ENCODE measurements around the gene RIPOR2.
"Not testable (repeated sequence)": the region's sequence is repeated elsewhere in the genome, so short reads cannot be mapped to it uniquely, and the experiment has no call there.

The RIPOR2 gene

DNA sequence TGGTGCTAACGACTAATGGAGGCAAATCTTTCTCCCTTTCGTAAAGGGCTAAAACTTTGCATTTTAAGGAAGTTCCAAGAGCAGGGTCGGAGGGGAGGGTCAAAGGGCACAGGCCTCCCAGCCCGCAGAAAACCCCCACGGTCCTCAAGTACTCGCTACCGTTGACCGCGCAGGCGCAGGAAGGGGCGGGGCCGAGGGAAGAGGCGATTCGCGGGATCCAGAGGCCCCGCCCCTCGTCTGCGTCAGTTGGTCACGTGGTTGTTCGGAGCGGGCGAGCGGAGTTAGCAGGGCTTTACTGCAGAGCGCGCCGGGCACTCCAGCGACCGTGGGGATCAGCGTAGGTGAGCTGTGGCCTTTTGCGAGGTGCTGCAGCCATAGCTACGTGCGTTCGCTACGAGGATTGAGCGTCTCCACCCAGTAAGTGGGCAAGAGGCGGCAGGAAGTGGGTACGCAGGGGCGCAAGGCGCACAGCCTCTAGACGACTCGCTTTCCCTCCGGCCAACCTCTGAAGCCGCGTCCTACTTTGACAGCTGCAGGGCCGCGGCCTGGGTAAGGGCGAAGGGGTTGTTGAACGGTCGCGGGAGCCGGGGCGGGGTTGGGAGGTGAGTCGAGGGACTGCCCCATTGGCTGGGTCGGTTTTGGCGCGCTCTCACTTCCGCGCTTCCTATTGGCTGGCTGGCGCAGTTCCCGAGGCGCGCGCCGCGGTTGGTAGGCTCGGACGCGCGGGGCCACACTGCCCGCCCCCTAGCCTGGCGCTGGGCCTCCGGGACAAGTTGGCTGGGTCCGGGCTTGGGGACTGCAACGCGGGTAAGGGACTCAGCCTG, 160.9 kb downstream of the RIPOR2 start, which contains the start of gene GMNN:
Gene GMNN, plus strand, starts transcription at position 242 of the 824 bp plus-strand sequence. CDS start 2,310 bp downstream, outside the sequence.
- peak within 1 kb of the TSS; percentile 100 for H3K4me3 Mint-ChIP-seq
- H3K4me1 Mint-ChIP-seq, result peaks cover 20% of the 10 kb centered on the region
- TF ChIP-seq CTCF (IDR thresholded peaks at IDR 0.05; ENCODE audit: unreplicated experiment in 3 of 3), result no peak
- H3K27ac Mint-ChIP-seq, result peak within 1 kb of the TSS; percentile 95 to 99 (median 99)
- no peaks in the 10 kb centered on the region for H3K27me3 Mint-ChIP-seq (ENCODE audit: low read depth)
- no peaks in the 10 kb centered on the region for H3K9me3 Mint-ChIP-seq
- peaks cover 4% of the 10 kb centered on the region for H3K36me3 Mint-ChIP-seq (ENCODE audit: low read depth)

DNA sequence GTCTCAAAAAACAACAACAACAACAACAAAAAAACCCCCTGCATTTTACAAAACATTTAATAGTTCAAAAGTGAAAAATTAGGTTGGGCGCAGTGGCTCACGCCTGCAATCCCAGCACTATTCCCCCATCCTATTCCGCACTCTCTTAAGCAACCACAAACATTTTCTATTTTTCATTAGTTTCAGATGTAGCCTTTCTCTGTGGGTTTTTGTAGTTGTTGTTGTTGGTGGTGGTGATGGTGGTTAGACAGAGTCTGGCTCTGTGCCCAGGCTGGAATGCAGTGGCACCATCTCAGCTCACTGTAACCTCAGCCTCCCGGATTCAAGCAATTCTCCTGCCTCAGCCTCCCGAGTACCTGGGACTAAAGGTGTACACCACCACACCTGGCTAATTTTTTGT, 167.4 kb downstream of the RIPOR2 start:
- Mint-ChIP-seq H3K9me3 (no peaks in the 10 kb centered on the region), H3K27me3 (ENCODE audit: low read depth) (no peaks in the 10 kb centered on the region), H3K36me3 (ENCODE audit: low read depth) (no peaks in the 10 kb centered on the region), H3K27ac (no peak overlapping the region), H3K4me3 (no peak overlapping the region), H3K4me1 (no peaks in the 10 kb centered on the region)
- TF ChIP-seq CTCF (IDR thresholded peaks at IDR 0.05; ENCODE audit: unreplicated experiment in 3 of 3), result no peak

DNA sequence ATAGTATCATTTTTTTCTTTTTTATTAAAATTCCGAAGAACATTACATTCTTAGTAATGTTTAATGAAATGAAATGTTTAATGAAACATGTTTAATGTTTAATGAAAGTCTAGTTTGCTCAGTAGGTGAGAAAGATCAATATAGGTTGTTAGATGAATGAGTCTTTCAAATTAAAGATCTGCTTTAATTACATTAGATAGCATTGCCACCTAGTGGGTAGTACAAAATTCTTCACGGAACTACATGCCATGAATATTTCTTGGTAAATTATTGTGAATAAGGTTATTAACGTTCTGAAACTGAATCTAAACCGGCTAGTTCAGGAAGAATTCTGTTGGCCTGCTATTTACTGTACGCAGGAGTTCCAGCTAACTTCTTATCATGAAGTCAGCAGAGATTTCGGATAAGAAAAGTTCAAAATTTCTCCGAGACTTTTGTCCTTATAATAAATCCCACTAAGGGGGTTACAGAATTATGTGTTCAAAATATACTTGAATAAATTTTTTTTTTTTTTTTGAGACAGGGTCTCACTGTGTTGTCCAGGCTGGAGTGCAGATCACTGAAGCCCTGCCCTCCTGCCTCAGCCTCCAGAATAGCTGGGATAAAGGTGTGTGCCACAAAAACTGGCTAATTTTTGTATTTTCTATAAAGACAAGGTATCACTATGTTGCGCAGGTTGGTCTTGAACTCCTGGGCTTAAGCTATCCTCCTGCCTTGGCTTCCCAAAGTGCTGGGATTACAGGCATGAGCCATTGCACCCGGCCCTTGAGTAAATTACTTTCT, 168.9 kb downstream of the RIPOR2 start:
- H3K9me3 Mint-ChIP-seq, result no peaks in the 10 kb centered on the region
- no peak overlapping the region for H3K27ac Mint-ChIP-seq
- H3K4me1 Mint-ChIP-seq, result no peaks in the 10 kb centered on the region
- TF ChIP-seq CTCF (IDR thresholded peaks at IDR 0.05; ENCODE audit: unreplicated experiment in 3 of 3), result peak; percentile 28 to 46 (median 43)
- no peaks in the 10 kb centered on the region for H3K27me3 Mint-ChIP-seq (ENCODE audit: low read depth)
- H3K4me3 Mint-ChIP-seq, result no peak overlapping the region
- no peaks in the 10 kb centered on the region for H3K36me3 Mint-ChIP-seq (ENCODE audit: low read depth)

DNA sequence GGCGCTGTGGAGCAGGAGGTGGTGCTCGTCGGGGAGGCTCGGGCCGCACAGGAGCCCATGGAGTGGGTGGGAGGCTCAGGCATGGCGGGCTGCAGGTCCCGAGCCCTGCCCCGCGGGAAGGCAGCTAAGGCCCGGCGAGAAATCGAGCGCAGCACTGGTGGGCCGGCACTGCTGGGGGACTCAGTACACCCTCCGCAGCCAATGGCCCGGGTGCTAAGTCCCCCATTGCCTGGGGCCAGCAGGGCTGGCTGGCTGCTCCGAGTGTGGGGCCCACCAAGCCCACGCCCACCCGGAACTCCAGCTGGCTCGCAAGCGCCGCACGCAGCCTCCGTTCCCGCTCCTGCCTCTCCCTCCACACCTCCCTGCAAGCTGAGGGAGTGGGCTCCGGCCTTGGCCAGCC, 169.8 kb downstream of the RIPOR2 start:
- not testable (repeated sequence) for H3K4me3 Mint-ChIP-seq; H3K9me3 Mint-ChIP-seq; H3K27ac Mint-ChIP-seq; H3K27me3 Mint-ChIP-seq (ENCODE audit: low read depth); H3K4me1 Mint-ChIP-seq; H3K36me3 Mint-ChIP-seq (ENCODE audit: low read depth)

DNA sequence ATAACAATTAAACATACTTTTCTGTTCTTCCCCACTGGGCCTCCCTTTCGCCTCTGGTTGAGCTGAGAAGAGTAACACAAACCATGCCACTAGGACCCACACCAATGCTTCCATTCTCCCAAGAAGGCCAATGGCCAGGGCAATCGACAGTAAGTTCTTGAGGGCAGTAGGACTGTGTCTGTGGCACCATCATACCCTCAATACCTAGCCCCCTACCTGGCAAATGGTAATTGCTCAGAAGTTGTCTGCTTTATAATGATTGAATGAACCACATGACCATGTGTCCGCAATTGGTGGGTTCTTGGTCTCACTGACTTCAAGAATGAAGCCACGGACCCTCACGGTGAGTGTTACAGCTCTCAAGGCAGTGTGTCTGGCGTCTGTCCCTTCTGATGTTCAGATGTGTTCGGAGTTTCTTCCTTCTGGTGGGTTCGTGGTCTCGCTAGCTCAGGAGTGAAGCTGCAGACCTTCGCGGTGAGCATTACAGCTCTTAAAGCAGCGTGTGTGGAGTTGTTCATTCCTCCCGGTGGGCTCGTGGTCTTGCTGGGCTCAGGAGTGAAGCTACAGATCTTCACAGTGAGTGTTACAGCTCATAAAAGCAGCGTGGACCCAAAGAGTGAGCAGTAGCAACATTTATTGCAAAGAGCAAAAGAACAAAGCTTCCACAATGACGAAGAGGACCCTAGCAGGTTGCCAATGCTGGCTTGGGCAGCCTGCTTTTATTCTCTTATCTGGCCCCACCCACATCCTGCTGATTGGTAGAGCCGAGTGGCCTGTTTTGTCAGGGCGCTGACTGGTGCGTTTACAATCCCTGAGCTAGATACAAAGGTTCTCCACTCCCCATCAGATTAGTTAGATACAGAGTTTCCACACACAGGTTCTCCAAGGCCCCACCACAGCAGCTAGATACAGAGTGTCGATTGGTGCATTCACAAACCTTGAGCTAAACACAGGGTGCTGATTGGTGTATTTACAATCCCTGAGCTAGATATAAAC, 170.6 kb downstream of the RIPOR2 start:
- not testable (repeated sequence) for H3K27me3 Mint-ChIP-seq (ENCODE audit: low read depth)

GRCh38 chr6:24763578-24763977, 172.2 kb downstream of the RIPOR2 start:
- H3K4me3 Mint-ChIP-seq, result no peak overlapping the region
- no peak overlapping the region for H3K27ac Mint-ChIP-seq
- no peaks in the 10 kb centered on the region for H3K4me1 Mint-ChIP-seq
- H3K9me3 Mint-ChIP-seq, result no peaks in the 10 kb centered on the region
- H3K27me3 Mint-ChIP-seq (ENCODE audit: low read depth), result no peaks in the 10 kb centered on the region
- TF ChIP-seq CTCF (IDR thresholded peaks at IDR 0.05; ENCODE audit: unreplicated experiment in 3 of 3), result no peak
- no peaks in the 10 kb centered on the region for H3K36me3 Mint-ChIP-seq (ENCODE audit: low read depth)

More for the DNA sequence above, 170.6 kb downstream of the RIPOR2 start:
- H3K4me3 Mint-ChIP-seq; H3K4me1 Mint-ChIP-seq; H3K9me3 Mint-ChIP-seq; H3K36me3 Mint-ChIP-seq (ENCODE audit: low read depth); H3K27ac Mint-ChIP-seq: not testable (repeated sequence)

All from nephron (organoid).